ENCODE data around the gene PLD4.

DNA sequence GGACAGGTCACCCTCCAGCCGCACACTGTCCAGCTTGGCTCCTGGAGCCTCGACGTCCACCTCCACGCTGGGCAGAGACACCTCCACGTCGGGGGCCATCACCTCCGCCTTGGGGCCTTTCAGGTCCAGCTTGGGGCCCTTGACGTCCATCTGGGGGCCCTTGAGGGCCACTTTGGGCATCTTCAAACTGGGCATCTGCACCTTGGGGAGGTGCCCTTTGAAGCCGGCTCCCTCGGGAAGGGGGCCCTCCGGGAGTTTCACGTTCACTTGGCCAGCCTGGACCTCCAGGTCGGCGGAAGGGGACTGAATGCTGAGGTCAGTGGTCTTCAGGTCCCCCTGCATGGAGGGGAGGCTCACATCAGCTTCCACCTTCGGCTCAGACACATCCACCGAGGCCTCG, 25.3 kb downstream of the PLD4 start:
- TF ChIP-seq, protein P1, sequence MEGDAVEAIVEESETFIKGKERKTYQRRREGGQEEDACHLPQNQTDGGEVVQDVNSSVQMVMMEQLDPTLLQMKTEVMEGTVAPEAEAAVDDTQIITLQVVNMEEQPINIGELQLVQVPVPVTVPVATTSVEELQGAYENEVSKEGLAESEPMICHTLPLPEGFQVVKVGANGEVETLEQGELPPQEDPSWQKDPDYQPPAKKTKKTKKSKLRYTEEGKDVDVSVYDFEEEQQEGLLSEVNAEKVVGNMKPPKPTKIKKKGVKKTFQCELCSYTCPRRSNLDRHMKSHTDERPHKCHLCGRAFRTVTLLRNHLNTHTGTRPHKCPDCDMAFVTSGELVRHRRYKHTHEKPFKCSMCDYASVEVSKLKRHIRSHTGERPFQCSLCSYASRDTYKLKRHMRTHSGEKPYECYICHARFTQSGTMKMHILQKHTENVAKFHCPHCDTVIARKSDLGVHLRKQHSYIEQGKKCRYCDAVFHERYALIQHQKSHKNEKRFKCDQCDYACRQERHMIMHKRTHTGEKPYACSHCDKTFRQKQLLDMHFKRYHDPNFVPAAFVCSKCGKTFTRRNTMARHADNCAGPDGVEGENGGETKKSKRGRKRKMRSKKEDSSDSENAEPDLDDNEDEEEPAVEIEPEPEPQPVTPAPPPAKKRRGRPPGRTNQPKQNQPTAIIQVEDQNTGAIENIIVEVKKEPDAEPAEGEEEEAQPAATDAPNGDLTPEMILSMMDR (IDR thresholded peaks at IDR 0.05): no peak
- TF ChIP-seq POLR2A (IDR thresholded peaks at IDR 0.05): no peak
